ENCODE data around the gene RASA3.
"Not testable (repeated sequence)": the region's sequence is repeated elsewhere in the genome, so short reads cannot be mapped to it uniquely, and the experiment has no call there.

DNA sequence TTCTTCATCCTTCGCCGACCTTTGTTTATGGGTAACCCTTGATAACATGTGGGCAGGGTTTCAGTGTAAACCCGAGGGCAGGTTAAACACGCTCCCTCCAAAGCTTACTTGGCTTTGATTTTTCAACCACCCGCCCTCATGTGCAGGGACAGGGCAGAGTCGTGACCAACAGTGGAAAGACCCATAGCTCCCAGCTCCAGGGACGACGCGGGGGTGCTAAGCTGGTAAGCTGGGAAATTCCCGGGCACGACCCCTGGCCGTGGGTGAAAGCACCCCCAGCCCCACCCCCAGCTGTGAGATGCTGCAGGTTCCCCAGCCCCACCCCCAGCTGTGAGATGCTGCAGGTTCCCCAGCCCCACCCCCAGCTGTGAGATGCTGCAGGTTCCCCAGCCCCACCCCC, 17.8 kb downstream of the RASA3 start:
- not testable (repeated sequence) for TF ChIP-seq EZH2phosphoT487 (IDR thresholded peaks at IDR 0.05; ENCODE audit: borderline replicate concordance, low read length); CTCF (conservative IDR thresholded peaks at IDR 0.05; ENCODE audit: low read depth, low read length); EZH2 (IDR thresholded peaks at IDR 0.05; ENCODE audit: low read length, unreplicated experiment)
